Muscle layer of duodenum (tissue), 2 donors: ENCODE data around the gene PLXNB3.

Experiments
- H3K27ac ChIP-seq: one replicate; pipeline ENCODE4 v1.7.0; 2013; ENCODE audit warnings: mild to moderate bottlenecking, low read length
- H3K27me3 ChIP-seq: one replicate; pipeline ENCODE4 v1.7.0; 2013; ENCODE audit warnings: low read depth, mild to moderate bottlenecking, control low read depth, low read length
- H3K36me3 ChIP-seq, 2 donors: one replicate each; pipeline ENCODE4 v1.7.0; 2013; ENCODE audit warnings: low read length in 2 of 2, control low read depth in 1 of 2, mild to moderate bottlenecking in 1 of 2; ENCODE audit not compliant: insufficient read depth in 2 of 2, control insufficient read depth in 1 of 2
- H3K4me1 ChIP-seq, 2 donors: one replicate each; pipeline ENCODE4 v1.7.0; 2013; ENCODE audit warnings: low read length in 2 of 2, mild to moderate bottlenecking in 2 of 2, control low read depth in 1 of 2, moderate library complexity in 1 of 2; ENCODE audit not compliant: insufficient read depth in 2 of 2, control insufficient read depth in 1 of 2
- H3K4me3 ChIP-seq, 2 donors: one replicate each; pipeline ENCODE4 v1.7.0; 2013; ENCODE audit warnings: low read length in 2 of 2, low read depth in 1 of 2, mild to moderate bottlenecking in 1 of 2
- H3K9me3 ChIP-seq, 2 donors: one replicate each; pipeline ENCODE4 v1.7.0; 2013; ENCODE audit warnings: low read length in 2 of 2, control low read depth in 1 of 2, mild to moderate bottlenecking in 1 of 2; ENCODE audit not compliant: control insufficient read depth in 1 of 2
- donor health status: healthy.

The PLXNB3 gene

GRCh38 chrX:153789654-153790053, 25.6 kb downstream of the PLXNB3 start:
- H3K36me3 ChIP-seq = peaks cover 0 to 30% of the 10 kb centered on the region in 2 donors
- H3K27me3 ChIP-seq = no peaks in the 10 kb centered on the region
- no peaks in the 10 kb centered on the region for H3K9me3 ChIP-seq
- no peak overlapping the region for H3K4me3 ChIP-seq
- H3K27ac ChIP-seq = no peak overlapping the region
- H3K4me1 ChIP-seq = peaks cover 0 to 20% of the 10 kb centered on the region in 2 donors

- no peaks in the 10 kb centered on the region for H3K9me3 ChIP-seq
- peaks cover 0 to 29% of the 10 kb centered on the region in 2 donors for H3K4me1 ChIP-seq
- H3K27me3 ChIP-seq = no peaks in the 10 kb centered on the region
- peaks cover 0 to 21% of the 10 kb centered on the region in 2 donors for H3K36me3 ChIP-seq
- no peak overlapping the region for H3K4me3 ChIP-seq
- H3K27ac ChIP-seq = no peak overlapping the region
Observed at GRCh38 chrX:153791104-153791852, 27.2 kb downstream of the PLXNB3 start.

- H3K27me3 ChIP-seq = no peaks in the 10 kb centered on the region
- peak overlapping the region; percentile 75 to 76 for H3K4me3 ChIP-seq
- H3K9me3 ChIP-seq = no peaks in the 10 kb centered on the region
- no peak overlapping the region for H3K27ac ChIP-seq
- H3K36me3 ChIP-seq = peaks cover 0 to 17% of the 10 kb centered on the region in 2 donors
- peaks cover 0 to 26% of the 10 kb centered on the region in 2 donors for H3K4me1 ChIP-seq
Observed at GRCh38 chrX:153792368-153792767, 28.3 kb downstream of the PLXNB3 start.

- Histone ChIP-seq H3K4me1 (peaks cover 0 to 26% of the 10 kb centered on the region in 2 donors), H3K4me3 (peak overlapping the region; percentile 75 to 76), H3K9me3 (no peaks in the 10 kb centered on the region), H3K36me3 (peaks cover 0 to 13% of the 10 kb centered on the region in 2 donors), H3K27me3 (no peaks in the 10 kb centered on the region), H3K27ac (peak overlapping the region; percentile 84)
Observed at GRCh38 chrX:153793291-153793690, 29.2 kb downstream of the PLXNB3 start.

GRCh38 chrX:153794018-153794896, 30.2 kb downstream of the PLXNB3 start, which contains the start of the genes IDH3G and SSR4:
Gene IDH3G, minus strand, starts transcription at chrX:153794375. Its CDS starts 49 bp downstream, at chrX:153794326.
Gene SSR4, plus strand, starts transcription at chrX:153794668. Its CDS starts 20 bp downstream, at chrX:153794688.
- Histone ChIP-seq H3K27ac (peak within 1 kb of the TSS; percentile 84), H3K27me3 (no peaks in the 10 kb centered on the region), H3K9me3 (no peaks in the 10 kb centered on the region), H3K4me3 (peak within 1 kb of the TSS; percentile 75 to 76), H3K4me1 (peaks cover 0 to 26% of the 10 kb centered on the region in 2 donors), H3K36me3 (peaks cover 0 to 13% of the 10 kb centered on the region in 2 donors)

GRCh38 chrX:153794897-153795816, 31.1 kb downstream of the PLXNB3 start:
- no peaks in the 10 kb centered on the region for H3K27me3 ChIP-seq
- H3K4me1 ChIP-seq = peaks cover 0 to 26% of the 10 kb centered on the region in 2 donors
- H3K4me3 ChIP-seq = peak overlapping the region; percentile 75 to 76
- H3K27ac ChIP-seq = peak overlapping the region; percentile 56
- no peaks in the 10 kb centered on the region for H3K9me3 ChIP-seq
- peaks cover 0 to 9% of the 10 kb centered on the region in 2 donors for H3K36me3 ChIP-seq

- Histone ChIP-seq H3K4me3 (no peak overlapping the region), H3K27ac (no peak overlapping the region), H3K27me3 (no peaks in the 10 kb centered on the region), H3K4me1 (peaks cover 0 to 19% of the 10 kb centered on the region in 2 donors), H3K36me3 (peaks cover 0 to 9% of the 10 kb centered on the region in 2 donors), H3K9me3 (no peaks in the 10 kb centered on the region)
Observed at GRCh38 chrX:153797415-153798015, 33.5 kb downstream of the PLXNB3 start.

GRCh38 chrX:153799326-153799725, 35.3 kb downstream of the PLXNB3 start:
- H3K36me3 ChIP-seq = peaks cover 0 to 9% of the 10 kb centered on the region in 2 donors
- no peaks in the 10 kb centered on the region for H3K9me3 ChIP-seq
- no peak overlapping the region for H3K27ac ChIP-seq
- H3K4me3 ChIP-seq = no peak overlapping the region
- H3K4me1 ChIP-seq = peaks cover 0 to 10% of the 10 kb centered on the region in 2 donors
- no peaks in the 10 kb centered on the region for H3K27me3 ChIP-seq

GRCh38 chrX:153800177-153800722, 36.2 kb downstream of the PLXNB3 start:
- peaks cover 0 to 9% of the 10 kb centered on the region in 2 donors for H3K36me3 ChIP-seq
- peaks cover 0 to 9% of the 10 kb centered on the region in 2 donors for H3K4me1 ChIP-seq
- H3K4me3 ChIP-seq = no peak overlapping the region
- no peak overlapping the region for H3K27ac ChIP-seq
- no peaks in the 10 kb centered on the region for H3K9me3 ChIP-seq
- no peaks in the 10 kb centered on the region for H3K27me3 ChIP-seq

GRCh38 chrX:153800746-153801145, 36.7 kb downstream of the PLXNB3 start:
- H3K36me3 ChIP-seq = peaks cover 0 to 9% of the 10 kb centered on the region in 2 donors
- H3K27ac ChIP-seq = no peak overlapping the region
- H3K4me1 ChIP-seq = peaks cover 0 to 4% of the 10 kb centered on the region in 2 donors
- H3K27me3 ChIP-seq = no peaks in the 10 kb centered on the region
- no peaks in the 10 kb centered on the region for H3K9me3 ChIP-seq
- H3K4me3 ChIP-seq = no peak overlapping the region
